Parietal lobe (tissue), 1 donor: ENCODE data around the gene MAP3K7. TPM values are rescaled to one million over a fixed set of nuclear protein-coding genes. Genes with fewer than 3 reads are reported as not detected.

ENCODE experiments used
- total RNA-seq: library from RNA; depleted of rRNA; stranded (reverse); fragments of >200 nt; gene quantifications from one replicate; pipeline ENCODE4 v1.2.3, GENCODE V29; 2014

The MAP3K7 gene
- 76.7 TPM for total RNA-seq

GRCh38 chr6:90586836-90587638, at the start of gene MAP3K7:
TSS of gene MAP3K7 (minus strand) at chr6:90587072. CDS start at chr6:90586883, 189 bp downstream.

